NCI-H226 (cell line): ENCODE data around the gene B3GNT8.
"Not testable (repeated sequence)": the region's sequence is repeated elsewhere in the genome, so short reads cannot be mapped to it uniquely, and the experiment has no call there.

ENCODE experiments used
- DNase-seq: peaks from one replicate; pipeline ENCODE4 v3.0.0-alpha.2; 2015

Gene B3GNT8, protein sequence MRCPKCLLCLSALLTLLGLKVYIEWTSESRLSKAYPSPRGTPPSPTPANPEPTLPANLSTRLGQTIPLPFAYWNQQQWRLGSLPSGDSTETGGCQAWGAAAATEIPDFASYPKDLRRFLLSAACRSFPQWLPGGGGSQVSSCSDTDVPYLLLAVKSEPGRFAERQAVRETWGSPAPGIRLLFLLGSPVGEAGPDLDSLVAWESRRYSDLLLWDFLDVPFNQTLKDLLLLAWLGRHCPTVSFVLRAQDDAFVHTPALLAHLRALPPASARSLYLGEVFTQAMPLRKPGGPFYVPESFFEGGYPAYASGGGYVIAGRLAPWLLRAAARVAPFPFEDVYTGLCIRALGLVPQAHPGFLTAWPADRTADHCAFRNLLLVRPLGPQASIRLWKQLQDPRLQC

DNA sequence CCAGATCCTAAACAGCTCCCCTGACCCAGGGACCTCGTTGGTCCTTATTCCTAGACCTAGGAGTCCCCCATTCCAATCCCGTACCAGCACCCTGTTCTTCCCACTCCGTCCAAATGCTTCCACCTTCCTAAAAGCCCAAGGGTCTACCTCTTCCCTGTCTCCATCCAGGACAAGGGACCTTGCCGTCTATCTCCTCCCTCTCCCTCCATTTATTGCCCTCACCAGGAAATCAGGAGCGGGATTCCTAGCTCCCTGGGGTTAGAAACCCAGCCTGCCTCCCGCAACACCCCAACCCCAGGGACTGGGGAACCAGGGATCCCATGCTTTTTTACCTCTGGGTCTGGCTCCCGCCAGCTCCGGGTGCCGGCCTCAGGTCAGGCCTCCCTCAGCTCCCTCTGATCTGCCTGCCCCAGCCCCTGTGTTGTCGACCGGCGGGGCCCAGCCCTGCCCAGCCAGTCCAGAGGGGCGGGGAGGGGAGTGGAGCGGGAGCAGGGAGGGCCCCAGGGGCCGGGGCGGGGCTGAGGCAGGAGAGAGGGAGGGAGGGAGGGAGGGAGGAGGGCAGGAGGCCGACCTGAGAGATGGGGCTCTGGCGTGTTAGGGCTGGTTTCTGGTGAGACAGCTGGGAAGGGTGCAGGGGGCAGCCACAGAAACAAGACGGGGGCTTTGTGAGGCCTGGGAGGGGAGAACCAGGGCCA, at the start of gene B3GNT8:
Gene B3GNT8 (minus strand): TSS at position 423 of the 695 bp plus-strand sequence. CDS start 596 bp downstream, outside the sequence.
- DNase-seq, result peak; percentile 38

DNA sequence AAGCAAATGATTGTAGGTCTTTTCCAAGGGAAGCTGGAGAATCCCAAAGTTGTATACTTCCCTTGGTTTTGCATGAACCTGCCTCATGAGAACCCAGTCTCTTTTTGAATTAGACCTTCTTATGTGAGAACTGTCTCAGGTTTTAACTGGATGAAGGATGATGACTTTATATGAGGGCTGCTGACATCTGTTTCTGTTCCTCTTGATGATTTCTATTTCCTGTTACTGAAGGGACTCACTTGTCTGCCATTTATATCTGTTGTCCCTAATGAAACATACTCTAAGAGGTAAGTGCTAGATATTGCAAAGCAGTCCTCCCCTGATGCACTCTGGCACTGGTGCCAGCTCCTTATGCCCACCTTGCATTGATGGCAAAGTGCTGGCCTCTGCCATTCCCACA, 49.4 kb upstream of the B3GNT8 start:
- DNase-seq, result no peak

DNA sequence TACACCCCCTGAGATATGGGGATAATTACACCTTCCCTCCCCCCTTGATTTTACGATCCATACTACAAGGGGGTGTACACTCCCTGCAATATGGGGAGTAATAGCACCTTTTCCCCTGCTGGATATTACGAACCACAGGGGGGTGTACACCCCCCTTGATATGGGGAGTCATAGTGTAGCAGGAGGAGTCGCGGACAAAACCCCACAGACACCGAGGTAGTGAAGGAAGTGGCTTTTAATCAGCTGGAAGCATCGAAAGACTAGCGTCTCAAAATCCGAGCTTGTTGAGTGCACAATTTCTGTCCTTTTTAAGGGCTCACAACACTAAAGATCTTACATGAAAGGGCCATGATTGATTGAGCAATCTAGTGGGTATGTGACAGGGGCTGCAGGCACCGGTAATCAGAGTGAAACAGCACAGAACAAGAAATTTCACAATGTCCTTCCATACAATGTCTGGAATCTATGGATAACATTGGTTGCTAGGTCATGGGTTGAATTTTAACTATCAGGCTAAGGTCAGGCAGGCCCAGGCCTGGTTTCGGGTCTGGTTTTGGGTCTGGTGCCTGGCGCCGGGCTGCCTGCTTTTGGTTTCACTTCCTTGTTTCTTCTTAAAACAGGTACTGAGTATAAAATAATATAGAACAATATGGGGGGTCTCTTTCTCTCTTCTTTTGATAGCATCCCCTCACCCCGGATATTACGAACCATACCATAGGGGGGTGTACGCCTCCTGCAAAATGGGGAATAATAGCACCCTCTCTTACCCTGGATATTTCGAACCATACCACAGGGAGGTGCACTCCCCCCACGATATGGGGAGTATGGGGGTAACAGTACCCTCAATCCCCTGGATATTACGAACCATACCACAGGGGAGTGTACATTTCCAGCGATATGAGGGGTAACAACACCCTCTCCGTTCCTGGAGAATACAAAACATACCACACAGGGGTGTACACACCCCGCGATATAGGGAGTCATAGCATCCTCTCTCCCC, 36.4 kb upstream of the B3GNT8 start:
- DNase-seq, result not testable (repeated sequence)

DNA sequence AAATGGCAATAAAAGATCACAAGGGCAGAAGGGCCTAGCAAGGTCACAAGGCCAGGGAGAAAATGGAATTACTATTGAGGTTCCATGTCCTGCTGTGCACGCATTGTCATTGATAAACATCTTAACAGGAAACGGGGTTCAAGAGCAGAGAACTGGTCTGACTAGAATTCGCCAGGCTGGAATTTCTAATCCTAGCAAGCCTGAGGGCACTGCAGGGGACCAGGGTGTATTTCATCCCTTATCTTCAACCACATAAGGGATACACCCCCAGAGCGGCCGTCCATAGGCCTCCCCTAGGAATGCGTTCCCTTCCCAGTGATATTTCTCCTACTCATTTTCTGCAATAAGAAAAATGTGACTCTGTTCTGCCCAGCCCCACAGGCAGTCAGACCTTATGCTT, 35.3 kb upstream of the B3GNT8 start:
- no peak for DNase-seq

DNA sequence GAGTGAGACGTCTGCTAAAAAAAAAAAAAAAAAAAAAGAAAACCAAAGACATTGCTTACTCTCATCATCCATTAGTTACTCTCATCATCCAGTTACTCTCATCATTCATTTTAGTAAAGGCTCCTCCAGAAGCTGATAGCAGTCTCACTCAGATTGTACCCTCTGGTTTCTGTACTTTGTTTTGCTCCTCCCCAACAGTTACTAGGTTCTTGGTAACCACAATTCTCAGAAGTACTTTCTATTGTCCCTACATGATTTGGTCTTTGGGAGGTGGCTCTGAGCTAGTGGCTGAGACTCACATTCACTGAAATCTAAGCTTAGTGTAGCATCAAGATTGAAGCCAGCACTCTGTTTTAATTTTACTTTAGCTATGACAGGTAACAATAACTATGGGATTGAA, 30.1 kb upstream of the B3GNT8 start:
- DNase-seq, result no peak

DNA sequence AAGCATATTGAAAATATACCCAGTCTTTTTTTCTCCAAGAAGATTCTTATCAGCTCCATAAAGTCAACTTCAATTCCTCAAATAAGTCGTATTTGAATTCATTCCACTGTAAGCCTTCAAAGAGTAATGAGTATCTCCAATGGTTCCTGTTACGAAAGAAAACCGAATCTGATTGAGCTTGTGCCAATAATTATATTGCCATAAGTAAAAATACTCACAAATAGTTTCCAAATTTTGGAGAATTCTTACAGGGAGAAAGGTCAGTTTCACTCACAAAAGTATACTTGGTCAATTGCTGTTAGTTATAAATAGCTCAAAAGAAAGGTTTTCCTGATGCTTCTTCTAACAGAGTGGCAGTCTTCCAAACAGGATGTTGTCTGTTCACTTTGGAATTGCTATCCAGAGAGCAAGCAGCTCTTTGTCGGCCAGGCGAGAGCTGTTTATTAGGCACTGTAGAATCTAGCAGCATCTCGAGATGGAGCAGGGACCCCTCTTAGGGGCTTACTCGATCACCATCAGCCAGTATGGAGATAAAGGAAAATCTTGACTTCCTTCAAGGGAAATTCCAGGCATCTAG, 29.3 kb upstream of the B3GNT8 start:
- peak; percentile 32 for DNase-seq

DNA sequence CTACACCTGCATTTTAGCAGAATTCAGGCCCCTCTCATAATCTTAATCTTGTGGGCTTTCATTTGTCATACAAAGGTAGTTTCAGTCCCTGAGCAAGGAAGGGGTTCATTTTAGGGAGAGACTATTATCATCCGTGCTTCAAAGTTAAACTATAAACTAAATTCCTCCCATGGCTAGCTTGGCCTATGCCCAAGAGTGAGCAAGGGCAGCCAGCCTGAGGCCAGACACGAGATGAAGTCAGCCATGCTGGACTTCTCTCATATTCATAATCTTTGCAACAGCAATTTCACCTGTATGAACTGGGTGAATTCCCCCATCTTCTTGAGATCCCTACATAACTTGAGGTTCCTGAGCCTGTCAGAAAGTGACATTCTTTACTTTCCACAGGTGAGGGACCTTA, 28.8 kb upstream of the B3GNT8 start:
- peak; percentile 17 for DNase-seq

DNA sequence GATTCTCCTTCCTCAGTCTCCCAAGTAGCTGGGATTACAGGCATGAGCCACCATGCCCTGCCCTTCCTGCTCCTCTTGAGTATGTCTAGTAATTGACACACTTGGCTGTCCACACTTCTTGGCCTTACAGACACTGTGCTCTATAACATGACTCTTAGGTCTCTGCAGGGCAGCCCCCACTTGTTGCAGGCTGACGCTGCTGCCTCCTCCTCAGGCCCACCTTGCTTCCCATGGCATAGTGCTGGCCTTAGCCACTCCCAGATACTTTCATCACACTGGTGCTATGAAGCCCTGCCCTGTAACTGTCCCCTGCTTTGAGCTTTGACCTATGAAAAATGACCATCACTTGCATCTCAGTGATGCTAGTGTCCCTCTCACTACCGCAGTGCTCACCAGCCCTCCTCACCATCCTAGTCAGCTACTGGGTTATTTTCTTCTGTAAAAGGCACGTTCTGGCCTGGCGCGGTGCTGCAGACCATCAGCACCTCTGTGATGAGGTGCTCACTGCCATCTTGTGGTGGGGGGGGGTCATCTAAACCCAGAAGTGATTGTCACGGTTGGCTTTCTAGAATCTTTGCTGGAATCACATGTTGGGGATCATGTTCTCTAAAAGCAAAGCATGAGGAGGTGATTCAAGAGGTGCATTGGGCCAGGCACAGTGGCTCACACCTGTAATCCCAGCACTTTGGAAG, 25.6 kb upstream of the B3GNT8 start:
- DNase-seq, result no peak

DNA sequence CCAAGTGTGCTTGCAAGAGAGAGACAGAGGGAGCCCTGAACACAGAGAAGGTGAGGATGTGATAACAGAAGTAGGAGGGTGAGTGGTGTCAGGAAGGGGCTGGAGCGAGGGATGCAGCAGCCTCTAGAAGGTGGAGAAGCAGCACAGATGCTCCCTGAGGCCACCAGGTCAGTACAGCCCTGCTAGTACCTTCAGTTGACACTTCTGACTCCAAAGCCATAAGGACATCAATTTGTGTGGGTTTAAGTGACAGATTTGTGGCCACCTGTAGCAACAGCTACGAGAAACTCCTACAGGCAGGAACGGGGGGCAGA, 22.6 kb upstream of the B3GNT8 start:
- no peak for DNase-seq

DNA sequence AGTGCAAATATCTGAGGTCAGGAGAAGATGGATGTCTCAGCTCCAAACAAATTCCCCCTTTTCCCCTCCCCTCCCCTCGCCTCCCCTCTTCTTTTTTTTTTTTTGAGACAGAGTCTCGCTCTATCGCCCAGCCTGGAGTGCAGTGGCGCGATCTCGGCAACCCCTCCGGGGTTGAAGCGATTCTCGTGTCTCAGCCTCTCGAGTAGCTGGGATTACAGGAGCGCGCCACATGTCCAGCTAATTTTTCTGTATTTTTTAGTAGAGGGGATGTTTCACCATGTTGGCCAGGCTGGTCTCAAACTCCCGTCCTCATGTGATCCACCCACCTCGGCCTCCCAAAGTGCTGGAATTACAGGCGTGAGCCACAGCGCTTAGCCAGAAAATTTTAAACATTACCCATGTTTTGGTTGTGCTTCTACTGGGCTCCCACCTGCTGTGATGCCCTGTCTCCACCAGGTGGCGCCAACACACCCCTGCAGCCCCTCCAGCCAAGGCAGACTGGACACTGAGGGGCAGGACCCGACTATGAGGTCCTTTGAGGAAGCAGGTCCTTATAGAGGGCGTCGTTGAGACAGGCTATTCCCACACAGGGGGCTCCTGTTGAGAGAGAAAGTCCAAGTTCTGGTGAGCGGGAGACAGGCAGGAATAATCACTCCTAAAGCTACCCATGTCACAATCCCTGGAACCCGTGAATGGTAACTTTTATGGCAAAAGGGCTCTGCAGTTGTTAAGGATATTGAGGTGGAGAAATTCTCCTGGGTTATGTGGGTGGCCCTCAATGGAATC, 22.1 kb upstream of the B3GNT8 start:
- DNase-seq, result peak; percentile 33

DNA sequence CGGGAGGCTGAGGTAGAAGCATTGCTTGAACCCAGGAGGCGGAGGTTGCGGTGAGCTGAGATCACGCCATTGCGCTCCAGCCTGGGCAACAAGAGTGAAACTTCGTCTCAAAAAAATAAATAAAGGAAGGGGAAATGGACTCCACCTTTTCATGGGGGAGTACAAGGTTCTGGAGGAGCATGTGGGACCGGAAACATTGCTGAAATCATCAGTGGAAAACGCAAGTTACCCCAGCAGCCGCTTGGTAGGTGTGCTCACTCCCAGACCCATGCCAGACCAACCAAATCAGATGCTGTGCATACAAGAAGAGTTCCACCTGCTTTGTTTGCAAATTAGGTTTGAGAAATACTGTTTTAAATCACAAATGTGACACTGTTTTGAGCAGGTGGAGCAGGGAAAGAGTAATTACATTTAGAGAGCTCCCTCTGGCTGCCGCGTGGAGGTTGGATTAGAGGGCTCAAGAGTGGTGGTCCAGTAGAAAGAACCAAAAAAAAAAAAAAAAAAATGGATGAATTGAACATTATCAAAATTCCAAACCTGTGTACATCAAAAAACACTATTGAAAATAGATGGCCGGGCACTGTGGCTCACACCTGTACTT, 20.7 kb upstream of the B3GNT8 start:
- no peak for DNase-seq

DNA sequence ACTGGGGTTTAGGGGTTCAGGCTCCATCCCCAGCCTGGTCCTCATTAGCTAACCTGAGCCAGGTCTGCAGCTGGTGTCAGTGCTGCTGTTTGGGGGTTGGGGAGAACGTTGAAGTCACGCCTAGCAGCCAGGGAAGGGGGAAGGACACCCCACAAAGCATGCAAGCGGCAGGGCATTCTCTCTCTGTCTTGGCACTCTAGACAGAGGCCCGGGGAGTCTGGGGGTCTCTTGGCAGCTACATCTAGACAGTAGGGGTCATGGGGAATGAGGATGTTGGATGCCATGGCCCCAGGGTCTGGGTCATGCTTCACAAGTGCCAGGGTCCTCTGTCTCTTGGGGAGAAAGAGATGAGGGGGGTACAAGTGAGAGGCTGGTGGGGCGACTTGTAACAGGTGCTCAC, 18.4 kb upstream of the B3GNT8 start:
- no peak for DNase-seq

DNA sequence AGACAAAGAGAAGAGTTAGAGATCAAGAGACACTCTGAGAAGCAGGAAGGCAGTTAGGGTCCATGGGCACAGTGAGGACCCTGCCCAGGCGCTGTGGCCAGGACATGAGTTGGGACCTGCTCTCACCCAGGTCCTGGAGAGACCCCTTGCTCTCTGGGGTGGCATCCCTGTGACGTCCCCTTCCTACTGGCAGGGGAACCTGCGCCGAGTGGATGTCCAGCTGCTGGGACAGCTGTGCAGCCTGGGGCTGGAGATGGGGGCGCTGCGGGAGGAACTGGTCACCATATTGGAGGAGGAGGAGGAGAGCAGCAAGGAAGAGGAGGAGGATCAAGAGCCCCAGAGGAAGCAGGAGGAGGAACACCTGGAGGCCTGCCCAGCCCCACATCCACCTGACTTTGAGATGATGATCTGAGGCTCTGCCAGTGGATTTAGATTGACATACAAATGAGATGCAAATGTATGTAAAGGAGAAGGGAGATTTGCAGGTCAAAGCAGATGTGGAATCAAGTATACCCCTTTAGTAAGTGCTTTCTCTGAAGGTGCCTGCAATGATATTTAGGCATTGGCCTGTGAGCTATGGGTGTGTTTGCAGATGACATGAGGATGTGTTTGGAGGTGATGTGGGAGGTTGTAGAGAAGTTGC, 16.8 kb upstream of the B3GNT8 start:
- DNase-seq, result no peak

DNA sequence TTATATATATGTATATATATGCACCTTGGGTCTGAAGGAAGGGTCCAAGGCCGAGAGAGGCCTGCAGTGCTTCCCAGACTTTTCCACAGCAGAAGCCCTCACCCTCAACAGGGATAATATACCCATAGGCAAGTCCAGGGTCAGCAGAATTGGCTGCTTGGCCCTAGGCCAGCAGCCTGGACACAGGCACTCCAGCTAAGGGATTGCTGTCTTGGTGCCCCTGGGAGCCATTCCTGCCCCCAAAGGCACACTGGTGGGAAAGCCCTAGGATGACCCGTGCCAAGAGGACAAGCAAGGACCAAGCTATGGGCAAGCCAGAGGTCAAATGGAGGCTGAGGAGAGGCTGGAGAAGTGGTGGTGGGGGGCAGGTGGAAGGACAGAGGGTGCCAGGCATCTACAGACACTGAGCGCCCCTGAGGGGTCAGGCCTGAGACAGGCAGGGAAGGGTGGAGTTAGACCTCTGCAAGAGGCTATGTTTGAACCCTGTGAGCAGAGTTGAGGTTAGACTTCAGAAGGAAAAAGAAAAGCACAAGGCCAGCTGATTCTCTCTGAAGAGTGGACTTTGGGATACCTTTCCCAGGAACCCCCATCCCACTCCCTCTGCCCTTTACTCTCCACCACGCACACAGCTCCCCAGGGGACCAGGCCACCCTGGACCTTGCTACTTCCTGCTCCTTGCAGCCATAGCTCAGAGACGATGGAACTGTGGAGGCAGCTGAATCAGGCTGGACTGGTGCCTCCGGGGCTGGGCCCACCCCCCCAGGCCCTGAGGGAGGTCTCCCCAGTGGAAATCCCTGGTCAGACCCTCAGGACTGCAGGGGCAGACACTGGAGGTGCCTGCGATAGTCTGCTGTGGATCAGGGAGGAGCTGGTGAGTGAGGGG, 15.5 kb upstream of the B3GNT8 start, which contains the start of gene ERICH4:
Gene ERICH4 (plus strand): TSS at position 684 of the 883 bp plus-strand sequence. CDS start 14 bp downstream, at position 698.
- DNase-seq, result no peak

DNA sequence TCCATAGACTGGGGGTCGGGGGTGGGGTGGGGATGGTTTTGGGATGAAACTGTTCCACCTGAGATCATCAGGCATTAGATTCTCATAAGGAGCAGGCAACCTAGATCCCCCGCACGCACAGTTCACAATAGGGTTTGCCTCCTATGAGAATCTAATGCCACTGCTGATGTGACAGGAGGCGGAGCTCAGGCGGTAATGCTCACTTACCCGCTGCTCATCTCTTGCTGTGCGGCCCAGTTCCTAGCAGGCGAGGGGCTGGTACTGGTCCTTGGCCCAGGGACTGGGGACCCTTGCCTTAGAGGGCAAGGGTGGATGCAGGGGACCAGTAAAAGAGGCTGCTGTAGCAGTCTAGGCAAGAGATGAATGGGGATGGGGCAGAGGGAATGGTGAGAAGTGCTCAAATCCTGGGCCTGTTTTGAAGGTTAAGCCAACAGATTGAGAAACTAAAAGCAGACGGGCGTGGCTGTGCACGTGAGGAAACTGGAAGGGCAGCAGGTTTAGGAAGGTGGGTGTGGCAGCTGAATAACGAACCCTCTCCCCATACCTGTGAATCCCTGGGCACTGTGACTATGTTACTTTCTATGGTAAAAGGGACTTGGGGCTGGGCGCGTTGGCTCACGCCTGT, 14.3 kb upstream of the B3GNT8 start:
- DNase-seq, result no peak

DNA sequence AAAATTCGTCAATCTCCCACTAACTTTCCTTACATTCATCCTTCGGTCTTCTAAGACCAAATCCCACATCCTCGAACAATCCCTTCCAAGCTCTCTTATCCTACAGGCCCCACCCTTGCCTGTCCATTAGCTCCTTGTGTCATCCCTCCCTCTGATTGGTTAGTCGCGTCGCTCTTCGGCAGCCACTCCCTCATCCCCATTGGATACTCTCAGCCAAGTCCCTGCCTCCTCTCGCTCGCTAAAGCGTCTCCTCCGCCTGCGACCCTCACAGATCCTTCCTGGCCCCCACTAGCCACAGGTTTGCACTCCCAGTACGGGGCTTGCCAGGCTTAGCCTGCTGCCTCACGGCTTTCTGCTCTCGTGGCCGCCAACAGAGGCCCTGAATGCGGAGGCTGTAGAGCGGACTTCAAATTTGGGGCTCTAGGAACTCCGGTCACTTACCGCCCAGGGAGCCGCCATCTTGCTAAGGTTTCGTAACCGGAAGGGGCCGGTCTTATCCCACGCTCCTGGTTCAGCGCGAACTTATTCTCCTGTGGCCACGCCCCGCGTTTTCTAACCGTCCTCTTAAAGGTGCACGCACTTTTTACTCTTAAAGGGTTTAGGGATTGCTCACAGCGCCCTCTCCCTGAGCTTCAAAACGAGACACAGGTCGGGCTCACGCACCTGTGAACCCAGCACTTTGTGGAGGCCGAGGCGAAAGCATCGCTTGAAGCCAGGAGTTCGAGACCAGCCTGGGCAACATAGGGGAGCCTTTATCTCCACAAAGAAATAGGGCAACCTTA, 12.5 kb upstream of the B3GNT8 start, which contains the start of gene DMAC2:
Gene DMAC2 (minus strand): TSS at position 472 of the 782 bp plus-strand sequence. CDS start 13 bp downstream, at position 459.
- DNase-seq, result peak; percentile 96

DNA sequence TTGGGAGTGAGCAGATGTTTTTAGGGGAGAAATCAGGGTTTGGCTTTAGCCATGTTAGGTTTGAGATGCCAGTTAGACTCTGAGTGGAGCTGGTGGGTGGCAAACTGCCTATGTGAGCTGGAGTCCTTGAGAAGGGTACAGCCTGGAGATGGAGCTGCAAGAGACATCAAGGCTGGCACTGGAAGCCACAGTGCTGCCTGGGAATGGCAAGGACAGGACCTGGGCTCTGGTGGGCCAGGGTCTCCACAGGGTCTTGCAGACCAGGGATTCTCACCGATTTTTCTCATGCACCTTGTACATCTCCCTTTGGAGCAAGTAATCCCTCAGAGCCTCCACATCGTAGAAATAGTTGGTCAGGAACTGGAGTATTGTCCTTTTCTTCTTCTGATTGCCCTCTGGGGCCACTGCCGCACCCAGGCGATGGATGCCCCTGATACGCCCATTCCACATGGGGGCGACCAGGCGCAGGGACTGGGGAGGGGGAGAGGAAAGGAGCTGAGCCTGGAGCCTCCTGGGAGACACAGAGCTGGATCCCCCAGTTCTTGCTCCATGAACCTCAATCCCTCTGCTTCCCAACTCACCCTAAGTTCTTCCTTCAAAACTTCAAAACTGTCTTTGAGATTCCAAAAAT, 10.9 kb upstream of the B3GNT8 start:
- DNase-seq, result no peak

DNA sequence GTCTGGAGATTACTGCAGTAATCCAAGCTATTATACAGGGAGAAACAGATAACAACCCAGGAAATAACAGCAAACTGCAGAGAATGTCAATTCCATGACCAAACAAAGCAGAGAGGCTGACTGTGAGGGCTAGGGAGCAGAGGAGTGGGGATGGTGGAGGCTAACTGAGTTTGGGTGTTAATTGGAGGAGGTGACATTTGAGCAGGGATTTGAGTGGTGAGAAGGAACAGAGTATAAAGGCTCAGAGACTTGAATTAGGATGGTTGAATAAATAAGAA, 9.4 kb upstream of the B3GNT8 start:
- DNase-seq, result no peak
